ENCODE results near the gene OLFML3.

The OLFML3 gene

DNA sequence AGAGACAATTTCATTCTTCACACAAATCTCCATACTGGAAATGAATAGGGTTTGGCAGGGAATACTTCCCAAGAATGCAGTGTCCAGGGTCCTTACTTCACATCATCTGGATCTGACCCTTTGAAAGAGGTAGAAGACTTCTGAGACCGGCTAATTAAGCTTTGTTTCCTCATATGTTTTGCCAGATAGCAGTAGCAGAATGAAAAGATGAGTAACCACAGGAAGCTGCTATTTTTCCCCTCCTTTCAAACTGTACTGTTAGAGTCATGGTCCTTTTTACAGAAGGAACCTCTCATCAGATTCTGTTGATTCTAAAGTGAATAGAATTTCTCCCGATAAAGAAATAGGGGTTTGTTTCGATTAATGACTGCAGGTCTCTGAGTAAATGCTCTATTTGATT is 1.4 kb upstream of the OLFML3 start:
- no peaks in the 10 kb centered on the region for H3K27me3 ChIP-seq (ENCODE audit: insufficient read depth, poor library complexity, severe bottlenecking)
- H3K27ac ChIP-seq (replicated peaks): no peak overlapping the region
- H3K4me3 ChIP-seq (replicated peaks; ENCODE audit: insufficient read depth, low read length): no peak overlapping the region
- TF ChIP-seq SPI1 (IDR thresholded peaks at IDR 0.05; ENCODE audit: borderline replicate concordance, low read depth): no peak
- no peak for DNase-seq (ENCODE audit: low read depth in 1 of 2, low spot score in 1 of 2)

GRCh38 chr1:113980110-113980509 is 836 bp downstream of the OLFML3 start:
- no peak for TF ChIP-seq SPI1 (IDR thresholded peaks at IDR 0.05; ENCODE audit: borderline replicate concordance, low read depth)
- TF ChIP-seq POLR2AphosphoS5 (IDR thresholded peaks at IDR 0.05; ENCODE audit: low read depth): no peak
- no peak for TF ChIP-seq GABPA (IDR thresholded peaks at IDR 0.05; ENCODE audit: low read depth)
- TF ChIP-seq, protein P1, sequence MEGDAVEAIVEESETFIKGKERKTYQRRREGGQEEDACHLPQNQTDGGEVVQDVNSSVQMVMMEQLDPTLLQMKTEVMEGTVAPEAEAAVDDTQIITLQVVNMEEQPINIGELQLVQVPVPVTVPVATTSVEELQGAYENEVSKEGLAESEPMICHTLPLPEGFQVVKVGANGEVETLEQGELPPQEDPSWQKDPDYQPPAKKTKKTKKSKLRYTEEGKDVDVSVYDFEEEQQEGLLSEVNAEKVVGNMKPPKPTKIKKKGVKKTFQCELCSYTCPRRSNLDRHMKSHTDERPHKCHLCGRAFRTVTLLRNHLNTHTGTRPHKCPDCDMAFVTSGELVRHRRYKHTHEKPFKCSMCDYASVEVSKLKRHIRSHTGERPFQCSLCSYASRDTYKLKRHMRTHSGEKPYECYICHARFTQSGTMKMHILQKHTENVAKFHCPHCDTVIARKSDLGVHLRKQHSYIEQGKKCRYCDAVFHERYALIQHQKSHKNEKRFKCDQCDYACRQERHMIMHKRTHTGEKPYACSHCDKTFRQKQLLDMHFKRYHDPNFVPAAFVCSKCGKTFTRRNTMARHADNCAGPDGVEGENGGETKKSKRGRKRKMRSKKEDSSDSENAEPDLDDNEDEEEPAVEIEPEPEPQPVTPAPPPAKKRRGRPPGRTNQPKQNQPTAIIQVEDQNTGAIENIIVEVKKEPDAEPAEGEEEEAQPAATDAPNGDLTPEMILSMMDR (IDR thresholded peaks at IDR 0.05; ENCODE audit: insufficient read depth, low read length): no peak
- TF ChIP-seq, protein P2, sequence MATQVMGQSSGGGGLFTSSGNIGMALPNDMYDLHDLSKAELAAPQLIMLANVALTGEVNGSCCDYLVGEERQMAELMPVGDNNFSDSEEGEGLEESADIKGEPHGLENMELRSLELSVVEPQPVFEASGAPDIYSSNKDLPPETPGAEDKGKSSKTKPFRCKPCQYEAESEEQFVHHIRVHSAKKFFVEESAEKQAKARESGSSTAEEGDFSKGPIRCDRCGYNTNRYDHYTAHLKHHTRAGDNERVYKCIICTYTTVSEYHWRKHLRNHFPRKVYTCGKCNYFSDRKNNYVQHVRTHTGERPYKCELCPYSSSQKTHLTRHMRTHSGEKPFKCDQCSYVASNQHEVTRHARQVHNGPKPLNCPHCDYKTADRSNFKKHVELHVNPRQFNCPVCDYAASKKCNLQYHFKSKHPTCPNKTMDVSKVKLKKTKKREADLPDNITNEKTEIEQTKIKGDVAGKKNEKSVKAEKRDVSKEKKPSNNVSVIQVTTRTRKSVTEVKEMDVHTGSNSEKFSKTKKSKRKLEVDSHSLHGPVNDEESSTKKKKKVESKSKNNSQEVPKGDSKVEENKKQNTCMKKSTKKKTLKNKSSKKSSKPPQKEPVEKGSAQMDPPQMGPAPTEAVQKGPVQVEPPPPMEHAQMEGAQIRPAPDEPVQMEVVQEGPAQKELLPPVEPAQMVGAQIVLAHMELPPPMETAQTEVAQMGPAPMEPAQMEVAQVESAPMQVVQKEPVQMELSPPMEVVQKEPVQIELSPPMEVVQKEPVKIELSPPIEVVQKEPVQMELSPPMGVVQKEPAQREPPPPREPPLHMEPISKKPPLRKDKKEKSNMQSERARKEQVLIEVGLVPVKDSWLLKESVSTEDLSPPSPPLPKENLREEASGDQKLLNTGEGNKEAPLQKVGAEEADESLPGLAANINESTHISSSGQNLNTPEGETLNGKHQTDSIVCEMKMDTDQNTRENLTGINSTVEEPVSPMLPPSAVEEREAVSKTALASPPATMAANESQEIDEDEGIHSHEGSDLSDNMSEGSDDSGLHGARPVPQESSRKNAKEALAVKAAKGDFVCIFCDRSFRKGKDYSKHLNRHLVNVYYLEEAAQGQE (IDR thresholded peaks at IDR 0.05; ENCODE audit: insufficient replicate concordance, low read depth): no peak
- DNase-seq (ENCODE audit: low read depth in 1 of 2, low spot score in 1 of 2): no peak
- Histone ChIP-seq H3K4me3 (replicated peaks; ENCODE audit: insufficient read depth, low read length) (no peak overlapping the region), H3K27ac (replicated peaks) (no peak overlapping the region), H3K27me3 (ENCODE audit: insufficient read depth, poor library complexity, severe bottlenecking) (no peaks in the 10 kb centered on the region)

DNA sequence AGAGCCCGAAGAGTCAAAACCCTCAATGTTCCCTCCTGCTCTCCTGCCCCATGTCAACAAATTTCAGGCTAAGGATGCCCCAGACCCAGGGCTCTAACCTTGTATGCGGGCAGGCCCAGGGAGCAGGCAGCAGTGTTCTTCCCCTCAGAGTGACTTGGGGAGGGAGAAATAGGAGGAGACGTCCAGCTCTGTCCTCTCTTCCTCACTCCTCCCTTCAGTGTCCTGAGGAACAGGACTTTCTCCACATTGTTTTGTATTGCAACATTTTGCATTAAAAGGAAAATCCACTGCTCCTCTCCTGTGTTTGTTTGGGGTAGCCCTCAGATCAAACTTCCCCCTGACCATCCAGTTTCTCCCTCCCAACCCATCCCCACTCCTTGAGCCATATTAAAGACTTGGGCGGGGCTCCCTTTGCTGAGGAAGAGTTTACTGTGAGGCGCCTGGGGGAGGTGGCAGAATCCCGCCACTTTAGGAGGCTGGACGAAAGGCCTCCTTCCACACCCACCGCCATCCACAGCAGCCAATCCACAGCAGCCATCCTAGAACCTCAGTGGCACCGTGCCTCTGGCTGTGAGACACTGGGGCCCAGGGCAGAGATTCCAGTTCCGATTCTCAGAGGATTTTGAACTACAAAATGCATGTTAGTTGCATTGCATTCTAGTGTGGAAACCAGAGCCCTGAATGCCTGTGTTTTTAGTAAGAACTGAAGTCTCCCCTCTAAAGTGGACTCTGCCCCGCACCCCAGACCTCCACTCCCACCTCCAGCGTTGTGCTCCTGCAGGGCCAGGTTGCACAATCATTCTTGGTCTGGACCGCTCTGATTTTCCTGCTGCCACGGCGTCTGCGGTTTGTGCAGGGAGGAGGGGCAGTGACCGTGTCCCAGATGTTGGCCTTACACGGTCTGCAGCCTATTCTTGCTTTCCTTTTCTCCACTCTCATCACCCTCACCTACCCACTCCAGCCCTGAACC is 3.0 kb downstream of the OLFML3 start:
- DNase-seq (ENCODE audit: low read depth in 1 of 2, low spot score in 1 of 2): peak; percentile 48 to 63
- TF ChIP-seq SPI1 (IDR thresholded peaks at IDR 0.05; ENCODE audit: borderline replicate concordance, low read depth) (no peak), GABPA (IDR thresholded peaks at IDR 0.05; ENCODE audit: low read depth) (no peak), POLR2AphosphoS5 (IDR thresholded peaks at IDR 0.05; ENCODE audit: low read depth) (peak; percentile 49; the same call in 1 of the 2 replicates)
- TF ChIP-seq, protein P2 (IDR thresholded peaks at IDR 0.05; ENCODE audit: insufficient replicate concordance, low read depth): no peak
- TF ChIP-seq, protein P1 (IDR thresholded peaks at IDR 0.05; ENCODE audit: insufficient read depth, low read length): no peak
- H3K27me3 ChIP-seq (ENCODE audit: insufficient read depth, poor library complexity, severe bottlenecking): no peaks in the 10 kb centered on the region
- no peak overlapping the region for H3K4me3 ChIP-seq (replicated peaks; ENCODE audit: insufficient read depth, low read length)
- H3K27ac ChIP-seq (replicated peaks): no peak overlapping the region

DNA sequence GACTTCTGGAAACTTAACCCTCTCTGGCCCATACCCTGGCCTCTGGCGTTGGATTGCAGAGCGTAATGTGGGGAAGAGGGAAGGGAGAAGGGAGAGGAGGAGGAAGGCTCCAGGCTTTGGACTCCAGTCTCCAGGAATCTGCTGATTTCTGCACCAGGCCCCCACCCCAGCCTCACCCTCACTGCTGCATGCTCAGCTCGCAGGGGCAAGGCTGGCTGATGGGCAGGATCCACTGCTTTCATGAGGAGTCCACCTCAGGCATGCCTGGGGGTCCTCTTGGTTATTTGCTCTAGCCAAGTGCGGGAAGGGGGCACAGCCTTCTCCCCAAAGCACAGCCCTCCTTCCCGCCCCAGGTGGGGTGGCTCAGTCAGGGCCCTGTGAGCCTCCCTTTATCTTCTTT is 3.7 kb downstream of the OLFML3 start:
- no peak for DNase-seq (ENCODE audit: low read depth in 1 of 2, low spot score in 1 of 2)
- Histone ChIP-seq H3K27me3 (ENCODE audit: insufficient read depth, poor library complexity, severe bottlenecking) (no peaks in the 10 kb centered on the region), H3K27ac (replicated peaks) (no peak overlapping the region), H3K4me3 (replicated peaks; ENCODE audit: insufficient read depth, low read length) (no peak overlapping the region)
- no peak for TF ChIP-seq POLR2AphosphoS5 (IDR thresholded peaks at IDR 0.05; ENCODE audit: low read depth)
- TF ChIP-seq, protein P1 (IDR thresholded peaks at IDR 0.05; ENCODE audit: insufficient read depth, low read length): no peak
- TF ChIP-seq GABPA (IDR thresholded peaks at IDR 0.05; ENCODE audit: low read depth): no peak
- no peak for TF ChIP-seq SPI1 (IDR thresholded peaks at IDR 0.05; ENCODE audit: borderline replicate concordance, low read depth)
- TF ChIP-seq, protein P2 (IDR thresholded peaks at IDR 0.05; ENCODE audit: insufficient replicate concordance, low read depth): no peak

Measured in HL-60 (cell line).